ENCODE data around the gene CSRP3.
"Not testable (repeated sequence)": the region's sequence is repeated elsewhere in the genome, so short reads cannot be mapped to it uniquely, and the experiment has no call there.

CSRP3 gene

DNA sequence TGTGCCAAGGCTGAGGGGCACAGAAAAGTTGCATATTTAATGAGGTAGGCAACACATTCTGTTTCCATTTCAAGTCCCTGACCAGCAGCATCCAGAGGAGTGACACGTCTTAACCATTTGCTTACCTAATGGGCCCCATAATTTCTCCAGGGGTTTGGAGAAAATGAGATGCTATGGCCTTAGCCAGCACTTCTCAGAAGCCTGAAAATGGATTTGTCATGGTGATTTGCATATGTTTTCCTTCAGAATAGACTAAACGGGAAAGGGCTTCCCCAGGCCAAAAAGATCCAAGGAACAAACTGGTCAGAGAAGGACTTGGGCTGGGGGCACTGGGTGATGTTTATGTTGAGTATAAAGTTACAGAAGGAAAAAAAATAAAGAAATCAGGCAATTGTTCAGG lies 16.7 kb downstream of the CSRP3 start:
- no peak for DNase-seq

DNA sequence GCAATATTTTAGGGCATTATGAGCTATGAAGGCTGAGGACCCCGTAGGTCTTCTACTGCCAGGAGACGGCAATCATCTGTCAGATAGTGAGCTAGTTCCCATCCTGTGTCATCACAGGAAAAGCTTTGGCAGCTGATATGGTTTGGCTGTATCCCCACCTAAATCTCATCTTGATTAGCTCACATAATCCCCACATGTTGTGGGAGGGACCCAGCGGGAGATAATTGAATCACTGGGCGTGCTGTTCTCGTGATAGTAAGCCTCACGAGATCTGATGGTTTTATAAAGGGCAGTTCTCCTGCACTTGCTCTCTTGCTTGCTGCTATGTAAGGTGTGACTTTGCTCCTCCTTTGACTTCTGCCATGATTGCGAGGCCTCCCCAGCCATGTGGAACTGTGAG lies 18.1 kb downstream of the CSRP3 start:
- no peak for DNase-seq

GRCh38 chr11:19181531-19182261 lies 20.1 kb downstream of the CSRP3 start:
- DNase-seq, result no peak

- DNase-seq, result no peak
These were observed 25.1 kb downstream of the CSRP3 start for GRCh38 chr11:19176629-19177186.

DNA sequence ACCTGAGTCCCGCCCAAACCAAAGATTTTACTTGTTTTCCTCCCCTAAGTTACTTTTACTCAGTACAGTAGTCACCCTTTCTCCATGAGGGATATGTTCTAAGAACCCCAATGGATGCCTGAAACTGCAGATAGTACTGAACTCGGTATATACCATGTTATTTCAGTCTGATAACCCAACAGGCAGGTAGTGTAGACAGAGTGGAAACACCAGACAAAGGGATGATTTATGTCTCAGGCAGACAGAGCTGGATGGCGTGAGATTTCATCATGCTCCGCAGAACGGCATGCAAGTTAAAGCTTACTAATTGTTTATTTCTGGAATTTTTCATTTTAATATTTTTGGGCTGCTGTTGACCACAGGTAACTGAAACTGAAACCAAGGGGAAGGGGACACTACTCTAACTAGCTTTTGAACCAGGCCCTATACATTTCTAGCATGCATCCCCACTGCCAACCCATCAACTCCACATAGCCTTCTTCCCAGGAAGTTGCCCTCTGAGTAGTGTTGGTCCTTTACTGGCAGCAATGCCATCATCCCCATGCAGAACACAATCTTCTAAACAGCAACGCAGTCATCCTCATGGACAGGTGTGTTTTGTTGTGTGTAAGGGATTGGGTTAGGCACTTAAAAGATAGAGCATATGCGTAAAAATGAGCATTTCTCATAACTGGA lies 27.7 kb downstream of the CSRP3 start:
- no peak for DNase-seq

DNA sequence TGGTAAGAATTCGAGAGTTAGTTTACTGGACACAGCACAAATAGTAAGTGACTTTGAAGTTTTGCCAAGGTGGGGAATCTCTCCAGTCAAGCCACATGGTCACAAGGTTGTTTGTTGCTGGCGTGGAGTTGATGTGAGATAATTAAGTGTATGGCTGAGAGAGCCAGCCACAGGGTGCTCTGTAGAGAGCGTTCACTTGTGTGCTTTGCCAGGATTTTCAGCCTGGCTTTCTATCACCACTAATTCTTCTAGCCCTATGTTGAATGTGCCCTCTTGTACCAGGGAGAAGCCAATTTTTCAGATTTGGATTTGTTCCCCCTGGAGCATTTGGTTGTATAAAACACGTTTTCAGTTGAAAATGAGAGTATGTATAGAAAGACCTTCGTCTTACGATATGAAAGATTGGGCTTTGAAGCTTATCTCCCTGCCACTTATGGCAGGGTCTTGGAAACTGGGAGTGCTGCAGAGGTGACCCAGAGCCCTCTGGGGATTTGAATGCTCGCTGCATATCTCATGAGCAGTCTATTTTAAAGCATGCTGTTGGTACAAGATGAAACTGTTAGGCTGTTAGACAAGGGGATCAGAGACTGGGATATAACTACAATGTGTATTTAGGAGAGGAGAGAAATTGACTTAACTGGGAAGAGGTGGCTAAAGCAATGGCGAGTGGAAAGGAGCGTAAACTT lies 28.6 kb downstream of the CSRP3 start:
- DNase-seq, result no peak

DNA sequence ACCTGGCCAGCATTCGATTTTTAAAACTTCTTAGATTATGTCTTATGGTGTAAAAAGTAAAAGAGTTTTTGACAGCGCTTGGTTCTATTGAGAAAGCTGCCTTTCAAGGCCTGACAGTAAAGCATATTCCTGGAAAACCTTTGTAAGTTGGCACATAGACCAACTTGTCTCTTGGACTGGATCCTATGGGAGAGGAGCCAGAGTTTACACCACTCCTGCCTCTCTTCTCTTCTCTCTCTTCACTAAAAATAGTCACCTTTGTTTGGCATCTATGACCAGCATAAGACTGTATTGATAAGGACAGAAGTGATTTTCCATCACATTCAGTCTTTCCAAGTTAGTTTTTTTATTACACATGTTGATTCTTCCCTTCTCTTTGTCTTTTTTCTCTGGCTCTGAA lies 33.7 kb downstream of the CSRP3 start:
- no peak for DNase-seq

DNA sequence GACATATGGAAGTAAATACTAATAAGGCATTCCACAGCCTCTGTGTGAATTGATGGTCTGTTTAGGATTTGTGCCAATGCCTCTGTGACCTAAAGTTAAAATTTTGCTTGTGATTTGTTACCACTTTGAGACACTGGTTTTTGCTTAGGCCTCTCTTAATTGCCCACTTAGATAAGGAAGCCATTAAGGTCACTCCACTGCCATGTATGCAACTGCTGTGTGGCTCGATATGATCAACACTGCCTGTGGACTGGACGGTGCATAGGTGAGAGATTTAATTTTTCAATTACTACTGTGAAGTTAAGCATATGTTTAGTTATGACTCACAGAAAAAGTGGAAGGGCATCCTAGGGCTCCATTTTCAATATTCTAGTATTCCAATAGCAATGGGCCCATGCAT lies 36.9 kb downstream of the CSRP3 start:
- peak; percentile 4 for DNase-seq

DNA sequence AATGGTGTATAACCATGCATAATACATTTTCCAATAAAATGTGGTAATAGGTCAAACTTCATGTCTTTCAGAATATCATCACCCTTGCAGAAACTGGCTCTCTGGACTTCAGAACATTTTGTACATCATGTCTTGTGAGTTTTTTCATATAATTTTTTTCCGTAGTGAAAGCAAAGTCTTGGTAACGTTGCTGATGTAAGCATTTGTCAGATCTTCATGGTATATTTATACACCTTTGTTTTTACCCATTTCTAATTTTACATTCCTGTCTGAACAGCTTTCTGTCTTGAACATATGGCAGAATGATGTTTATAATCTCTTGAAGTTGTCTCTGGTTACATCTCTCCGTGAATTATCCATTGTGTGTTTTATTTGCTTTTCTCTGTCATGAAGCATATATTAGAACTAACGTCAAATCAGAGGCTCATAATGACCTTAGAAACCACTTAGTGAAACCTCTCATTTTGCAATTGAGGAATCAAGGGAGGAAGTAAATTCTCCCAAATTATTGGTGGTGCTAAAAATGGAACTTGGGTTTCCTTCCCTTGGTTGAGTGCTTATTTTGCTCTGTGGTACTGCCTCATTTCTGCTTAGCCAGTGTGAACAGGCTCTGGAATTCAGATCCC lies 37.4 kb downstream of the CSRP3 start:
- DNase-seq, result peak; percentile 61

GRCh38 chr11:19163617-19164016 lies 38.2 kb downstream of the CSRP3 start:
- DNase-seq, result no peak

GRCh38 chr11:19162951-19163505 lies 38.8 kb downstream of the CSRP3 start:
- no peak for DNase-seq

- no peak for DNase-seq
These were observed 40.1 kb downstream of the CSRP3 start for GRCh38 chr11:19161651-19162050.

DNA sequence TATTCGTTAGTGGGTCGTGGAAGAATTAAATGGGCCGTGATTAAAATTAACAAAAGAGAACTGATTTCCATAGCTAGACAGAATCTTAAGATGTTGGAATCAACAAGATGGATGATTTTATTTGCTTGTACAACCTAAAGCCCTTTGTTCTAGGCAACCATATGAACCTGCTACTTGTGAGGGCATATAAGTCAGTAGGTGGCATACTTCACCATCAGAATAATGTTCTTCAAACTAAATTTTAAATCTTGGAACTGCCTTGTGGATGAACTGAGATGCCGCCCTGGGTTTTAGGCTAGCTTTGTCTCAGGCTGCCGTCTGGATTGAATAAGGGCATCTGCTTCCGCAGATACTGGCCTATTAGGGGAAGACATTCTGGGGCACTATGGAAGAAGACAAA lies 40.9 kb downstream of the CSRP3 start:
- DNase-seq, result no peak

DNA sequence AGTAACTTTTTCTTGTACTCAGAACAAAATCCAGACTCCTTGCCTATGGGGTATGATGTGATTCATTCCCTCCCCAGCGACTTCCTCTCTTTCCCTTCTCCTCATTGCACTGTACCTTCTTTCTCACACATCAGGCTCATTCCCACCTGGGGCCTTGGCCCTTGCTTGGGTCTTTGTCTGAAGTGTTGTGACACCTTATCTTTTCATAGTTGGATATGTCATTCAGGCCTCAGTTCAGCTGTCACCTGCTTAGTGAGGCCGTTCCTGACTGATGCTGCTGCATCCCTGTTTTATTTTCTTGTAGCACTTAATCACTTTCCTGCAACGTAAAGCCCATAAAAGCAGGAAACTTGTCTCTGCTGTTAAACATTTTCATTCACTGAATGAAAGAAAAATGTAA lies 44.9 kb downstream of the CSRP3 start:
- no peak for DNase-seq

DNA sequence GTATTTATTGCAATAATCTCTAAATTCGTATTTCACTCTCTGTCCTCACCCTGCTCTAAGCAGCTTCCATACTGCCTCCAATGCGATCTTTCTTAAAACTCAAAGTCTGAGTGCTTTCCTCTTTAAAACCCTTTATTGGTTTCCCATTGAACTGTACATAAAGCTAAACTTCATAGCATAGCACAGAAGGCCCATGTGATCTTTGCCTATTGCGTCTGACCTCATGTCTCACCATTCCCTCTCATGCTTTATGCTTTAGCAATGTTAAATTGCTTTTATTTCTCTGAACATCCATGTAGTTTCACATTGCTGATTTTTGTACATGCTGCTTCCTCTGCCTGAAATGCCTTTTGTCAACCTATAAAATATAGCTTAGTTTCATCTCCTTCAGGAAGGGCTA lies 56.5 kb downstream of the CSRP3 start:
- no peak for DNase-seq

- DNase-seq, result not testable (repeated sequence)
These were observed 64.9 kb downstream of the CSRP3 start for GRCh38 chr11:19136884-19137283.

- no peak for DNase-seq
These were observed 67.8 kb downstream of the CSRP3 start for GRCh38 chr11:19134004-19134403.

Measured in NCI-H146 (cell line).